GM12873 (cell line): ENCODE data around the gene KRTAP10-7.

Source experiments
- CTCF ChIP-seq: IDR thresholded peaks from 2 replicates; pipeline ENCODE4 v1.5.1; 2012; ENCODE audit warnings: low read depth, mild to moderate bottlenecking, moderate library complexity, low read length, control low read depth; ENCODE audit not compliant: insufficient read depth; ENCODE audit errors: missing control alignments

Gene KRTAP10-7

GRCh38 chr21:44630440-44630839 lies 30.0 kb downstream of the KRTAP10-7 start:
- no peak for TF ChIP-seq CTCF

GRCh38 chr21:44632067-44632466 lies 31.7 kb downstream of the KRTAP10-7 start:
- TF ChIP-seq CTCF = no peak

- TF ChIP-seq CTCF = no peak
These were observed 36.0 kb downstream of the KRTAP10-7 start for GRCh38 chr21:44636209-44637017.

GRCh38 chr21:44637018-44637850 lies 36.8 kb downstream of the KRTAP10-7 start, which contains the start of gene KRTAP10-10:
TSS of gene KRTAP10-10 (plus strand) at chr21:44637356. CDS start at chr21:44637418, 62 bp downstream.
- no peak for TF ChIP-seq CTCF

- TF ChIP-seq CTCF = no peak
These were observed 38.9 kb downstream of the KRTAP10-7 start for GRCh38 chr21:44639331-44639655.

- TF ChIP-seq CTCF = no peak
These were observed 40.4 kb downstream of the KRTAP10-7 start for GRCh38 chr21:44640761-44641160.

- TF ChIP-seq CTCF = no peak
These were observed 43.4 kb downstream of the KRTAP10-7 start for GRCh38 chr21:44643741-44644310.
